Duodenal mucosa (tissue), 2 donors: ENCODE data around the gene DNAJC5.
"Not testable (repeated sequence)": the region's sequence is repeated elsewhere in the genome, so short reads cannot be mapped to it uniquely, and the experiment has no call there.

ENCODE experiments used
- H3K27ac ChIP-seq: one replicate; pipeline ENCODE4 v1.7.0; 2013; ENCODE audit warnings: low read depth, low read length
- H3K27me3 ChIP-seq, 2 donors: one replicate each; pipeline ENCODE4 v1.7.0; 2013; ENCODE audit warnings: low read length in 2 of 2, control low read depth in 1 of 2; ENCODE audit not compliant: insufficient read depth in 2 of 2, control insufficient read depth in 1 of 2
- H3K36me3 ChIP-seq, 2 donors: one replicate each; pipeline ENCODE4 v1.7.0; 2013; ENCODE audit warnings: low read length in 2 of 2, control low read depth in 1 of 2; ENCODE audit not compliant: insufficient read depth in 2 of 2, control insufficient read depth in 1 of 2
- H3K4me1 ChIP-seq, 2 donors: one replicate each; pipeline ENCODE4 v1.7.0; 2013; ENCODE audit warnings: low read length in 2 of 2, control low read depth in 1 of 2; ENCODE audit not compliant: insufficient read depth in 2 of 2, control insufficient read depth in 1 of 2
- H3K4me3 ChIP-seq, 2 donors: one replicate each; pipeline ENCODE4 v1.7.0; 2013; ENCODE audit warnings: low read length in 2 of 2, low read depth in 1 of 2
- H3K9ac ChIP-seq, 2 donors: one replicate each; pipeline ENCODE4 v1.7.0; 2013; ENCODE audit warnings: low read length in 2 of 2, low read depth in 1 of 2
- H3K9me3 ChIP-seq, 2 donors: one replicate each; pipeline ENCODE4 v1.7.0; 2013; ENCODE audit warnings: low read length in 2 of 2, control low read depth in 1 of 2; ENCODE audit not compliant: control insufficient read depth in 1 of 2

The DNAJC5 gene

GRCh38 chr20:63894358-63895201, at the start of gene DNAJC5:
Gene DNAJC5, plus strand, starts transcription at chr20:63895126. Its CDS starts 33,220 bp downstream, at chr20:63928346.
- no peaks in the 10 kb centered on the region for H3K9me3 ChIP-seq
- H3K4me1 ChIP-seq = peaks cover 58 to 63% of the 10 kb centered on the region in 2 donors
- peak within 1 kb of the TSS; percentile 70 for H3K27ac ChIP-seq
- peaks cover 9 to 18% of the 10 kb centered on the region in 2 donors for H3K36me3 ChIP-seq
- H3K4me3 ChIP-seq = peak within 1 kb of the TSS; percentile 73 to 76
- no peaks in the 10 kb centered on the region for H3K27me3 ChIP-seq
- peak within 1 kb of the TSS; percentile 71 to 74 for H3K9ac ChIP-seq

GRCh38 chr20:63846128-63846771, 48.7 kb upstream of the DNAJC5 start:
- no peaks in the 10 kb centered on the region for H3K36me3 ChIP-seq
- peaks cover 27 to 32% of the 10 kb centered on the region in 2 donors for H3K27me3 ChIP-seq
- H3K9ac ChIP-seq = no peak overlapping the region
- peaks cover 0 to 2% of the 10 kb centered on the region in 2 donors for H3K9me3 ChIP-seq
- H3K4me3 ChIP-seq = no peak overlapping the region
- H3K4me1 ChIP-seq = peaks cover 0 to 6% of the 10 kb centered on the region in 2 donors
- peak overlapping the region; percentile 20 for H3K27ac ChIP-seq

- no peaks in the 10 kb centered on the region for H3K36me3 ChIP-seq
- peaks cover 27 to 32% of the 10 kb centered on the region in 2 donors for H3K27me3 ChIP-seq
- peaks cover 0 to 6% of the 10 kb centered on the region in 2 donors for H3K4me1 ChIP-seq
- no peak overlapping the region for H3K4me3 ChIP-seq
- peaks cover 0 to 2% of the 10 kb centered on the region in 2 donors for H3K9me3 ChIP-seq
- no peak overlapping the region for H3K27ac ChIP-seq
- no peak overlapping the region for H3K9ac ChIP-seq
These were observed 48.1 kb upstream of the DNAJC5 start for GRCh38 chr20:63846888-63847236.

- H3K4me3 ChIP-seq = no peak overlapping the region
- peaks cover 0 to 6% of the 10 kb centered on the region in 2 donors for H3K4me1 ChIP-seq
- H3K9ac ChIP-seq = no peak overlapping the region
- peaks cover 27 to 29% of the 10 kb centered on the region in 2 donors for H3K27me3 ChIP-seq
- H3K9me3 ChIP-seq = peaks cover 0 to 2% of the 10 kb centered on the region in 2 donors
- H3K27ac ChIP-seq = peak overlapping the region; percentile 54
- no peaks in the 10 kb centered on the region for H3K36me3 ChIP-seq
These were observed 47.5 kb upstream of the DNAJC5 start for GRCh38 chr20:63847237-63848002.

GRCh38 chr20:63848003-63848911, 46.7 kb upstream of the DNAJC5 start:
- Histone ChIP-seq H3K4me3 (no peak overlapping the region), H3K27ac (no peak overlapping the region), H3K9me3 (peaks cover 0 to 2% of the 10 kb centered on the region in 2 donors), H3K4me1 (peaks cover 0 to 6% of the 10 kb centered on the region in 2 donors), H3K36me3 (no peaks in the 10 kb centered on the region), H3K27me3 (peaks cover 24 to 27% of the 10 kb centered on the region in 2 donors), H3K9ac (no peak overlapping the region)

GRCh38 chr20:63850689-63851547, 44.0 kb upstream of the DNAJC5 start:
- peaks cover 0 to 20% of the 10 kb centered on the region in 2 donors for H3K4me1 ChIP-seq
- peaks cover 27% of the 10 kb centered on the region in 2 donors for H3K27me3 ChIP-seq
- no peak overlapping the region for H3K27ac ChIP-seq
- H3K9me3 ChIP-seq = peaks cover 0 to 2% of the 10 kb centered on the region in 2 donors
- no peak overlapping the region for H3K4me3 ChIP-seq
- H3K36me3 ChIP-seq = no peaks in the 10 kb centered on the region
- no peak overlapping the region for H3K9ac ChIP-seq

GRCh38 chr20:63851548-63851943, 43.4 kb upstream of the DNAJC5 start:
- not testable (repeated sequence) for H3K4me3 ChIP-seq, H3K36me3 ChIP-seq, H3K27ac ChIP-seq, H3K9ac ChIP-seq, H3K9me3 ChIP-seq
- Histone ChIP-seq H3K4me1 (peaks cover 0 to 20% of the 10 kb centered on the region in 2 donors), H3K27me3 (peaks cover 24 to 26% of the 10 kb centered on the region in 2 donors)

- H3K9me3 ChIP-seq, H3K4me3 ChIP-seq, H3K9ac ChIP-seq, H3K36me3 ChIP-seq, H3K27ac ChIP-seq: not testable (repeated sequence)
- peaks cover 14 to 31% of the 10 kb centered on the region in 2 donors for H3K4me1 ChIP-seq
- peaks cover 20 to 24% of the 10 kb centered on the region in 2 donors for H3K27me3 ChIP-seq
These were observed 41.2 kb upstream of the DNAJC5 start for GRCh38 chr20:63853733-63854068.
